ENCODE data around the gene TMEM212. TPM values are rescaled to one million over a fixed set of nuclear protein-coding genes. Genes with fewer than 3 reads are reported as not detected.
"Not testable (repeated sequence)": the region's sequence is repeated elsewhere in the genome, so short reads cannot be mapped to it uniquely, and the experiment has no call there.

TMEM212 gene
- polyA plus RNA-seq, 1 donor (not counting 4 experiments of a cell fraction or from before 2014, with no cell fraction given), result not detected

GRCh38 chr3:171851660-171852058, 8.5 kb downstream of the TMEM212 start:
- H3K4me1 ChIP-seq (ENCODE audit: control insufficient read depth, extremely low read depth, insufficient read depth, low read length), result no peaks in the 10 kb centered on the region
- DNase-seq (ENCODE audit: low read depth, low spot score), result no peak
- no peaks in the 10 kb centered on the region for H3K9me1 ChIP-seq (ENCODE audit: control insufficient read depth, extremely low read depth, insufficient read depth, low read length)
- no peak for TF ChIP-seq EZH2 (IDR thresholded peaks at IDR 0.05; ENCODE audit: low read length)
- no peak for TF ChIP-seq CTCF (optimal IDR thresholded peaks at IDR 0.05 in 1 of 3, IDR thresholded peaks at IDR 0.05 in 1 of 3, conservative IDR thresholded peaks at IDR 0.05 in 1 of 3; ENCODE audit: extremely low read depth in 1 of 3, insufficient read depth in 2 of 3, low read length in 3 of 3)
- no peak overlapping the region for H3K4me2 ChIP-seq (ENCODE audit: control insufficient read depth, extremely low read depth, insufficient read depth, low read depth, low read length)
- H3K9ac ChIP-seq (ENCODE audit: control insufficient read depth, extremely low read depth, insufficient read depth, low read length), result no peak overlapping the region
- dilution Hi-C loops (cut with MboI; ENCODE audit: extremely low pct_ligation_motif_present, low sequenced_read_pairs), result no loop called here
- no peak overlapping the region for H2AFZ ChIP-seq (ENCODE audit: control insufficient read depth, low read length)
- peaks cover 8% of the 10 kb centered on the region for H3K9me3 ChIP-seq (ENCODE audit: control insufficient read depth, low read depth, low read length)
- no peaks in the 10 kb centered on the region for H4K20me1 ChIP-seq (ENCODE audit: control insufficient read depth, extremely low read depth, insufficient read depth, low read length)
- H3K79me2 ChIP-seq (ENCODE audit: control insufficient read depth, insufficient read depth, low read length), result no peaks in the 10 kb centered on the region
- no peaks in the 10 kb centered on the region for H3K27me3 ChIP-seq (ENCODE audit: control insufficient read depth, extremely low read depth, insufficient read depth, low read length)
- FAIRE-seq, result no peak
- no peaks in the 10 kb centered on the region for H3K36me3 ChIP-seq (ENCODE audit: control insufficient read depth in 2 of 2, extremely low read depth in 1 of 2, insufficient read depth in 2 of 2, low read length in 2 of 2)
- no peak overlapping the region for H3K27ac ChIP-seq (ENCODE audit: control insufficient read depth, insufficient read depth, low read length)
- H3K4me3 ChIP-seq (ENCODE audit: control insufficient read depth in 2 of 3, extremely low read depth in 1 of 3, insufficient read depth in 2 of 3, low read depth in 1 of 3, low read length in 3 of 3), result no peak overlapping the region

GRCh38 chr3:171854649-171855305, 11.6 kb downstream of the TMEM212 start:
- FAIRE-seq, result no peak
- no peaks in the 10 kb centered on the region for H4K20me1 ChIP-seq (ENCODE audit: control insufficient read depth, extremely low read depth, insufficient read depth, low read length)
- H3K27ac ChIP-seq (ENCODE audit: control insufficient read depth, insufficient read depth, low read length), result no peak overlapping the region
- H3K79me2 ChIP-seq (ENCODE audit: control insufficient read depth, insufficient read depth, low read length), result no peaks in the 10 kb centered on the region
- dilution Hi-C loops (cut with MboI; ENCODE audit: extremely low pct_ligation_motif_present, low sequenced_read_pairs), result no loop called here
- no peaks in the 10 kb centered on the region for H3K4me1 ChIP-seq (ENCODE audit: control insufficient read depth, extremely low read depth, insufficient read depth, low read length)
- H3K9me3 ChIP-seq (ENCODE audit: control insufficient read depth, low read depth, low read length), result peaks cover 8% of the 10 kb centered on the region
- no peaks in the 10 kb centered on the region for H3K36me3 ChIP-seq (ENCODE audit: control insufficient read depth in 2 of 2, extremely low read depth in 1 of 2, insufficient read depth in 2 of 2, low read length in 2 of 2)
- DNase-seq (ENCODE audit: low read depth, low spot score), result no peak
- no peak overlapping the region for H3K4me2 ChIP-seq (ENCODE audit: control insufficient read depth, extremely low read depth, insufficient read depth, low read depth, low read length)
- H3K9ac ChIP-seq (ENCODE audit: control insufficient read depth, extremely low read depth, insufficient read depth, low read length), result no peak overlapping the region
- H3K27me3 ChIP-seq (ENCODE audit: control insufficient read depth, extremely low read depth, insufficient read depth, low read length), result no peaks in the 10 kb centered on the region
- H3K9me1 ChIP-seq (ENCODE audit: control insufficient read depth, extremely low read depth, insufficient read depth, low read length), result no peaks in the 10 kb centered on the region
- H3K4me3 ChIP-seq (ENCODE audit: control insufficient read depth in 2 of 3, extremely low read depth in 1 of 3, insufficient read depth in 2 of 3, low read depth in 1 of 3, low read length in 3 of 3), result no peak overlapping the region
- TF ChIP-seq CTCF (optimal IDR thresholded peaks at IDR 0.05 in 1 of 3, IDR thresholded peaks at IDR 0.05 in 1 of 3, conservative IDR thresholded peaks at IDR 0.05 in 1 of 3; ENCODE audit: extremely low read depth in 1 of 3, insufficient read depth in 2 of 3, low read length in 3 of 3) (no peak), EZH2 (IDR thresholded peaks at IDR 0.05; ENCODE audit: low read length) (no peak)
- H2AFZ ChIP-seq (ENCODE audit: control insufficient read depth, low read length), result no peak overlapping the region

- H3K27ac ChIP-seq (ENCODE audit: control insufficient read depth, insufficient read depth, low read length); H4K20me1 ChIP-seq (ENCODE audit: control insufficient read depth, extremely low read depth, insufficient read depth, low read length); H3K4me1 ChIP-seq (ENCODE audit: control insufficient read depth, extremely low read depth, insufficient read depth, low read length); dilution Hi-C loops (cut with MboI; ENCODE audit: extremely low pct_ligation_motif_present, low sequenced_read_pairs); H3K9me1 ChIP-seq (ENCODE audit: control insufficient read depth, extremely low read depth, insufficient read depth, low read length); H3K36me3 ChIP-seq (ENCODE audit: control insufficient read depth in 2 of 2, extremely low read depth in 1 of 2, insufficient read depth in 2 of 2, low read length in 2 of 2); H3K9me3 ChIP-seq (ENCODE audit: control insufficient read depth, low read depth, low read length); H3K27me3 ChIP-seq (ENCODE audit: control insufficient read depth, extremely low read depth, insufficient read depth, low read length); FAIRE-seq; H3K79me2 ChIP-seq (ENCODE audit: control insufficient read depth, insufficient read depth, low read length); H2AFZ ChIP-seq (ENCODE audit: control insufficient read depth, low read length); H3K4me3 ChIP-seq (ENCODE audit: control insufficient read depth in 2 of 3, extremely low read depth in 1 of 3, insufficient read depth in 2 of 3, low read depth in 1 of 3, low read length in 3 of 3); DNase-seq (ENCODE audit: low read depth, low spot score); H3K9ac ChIP-seq (ENCODE audit: control insufficient read depth, extremely low read depth, insufficient read depth, low read length); H3K4me2 ChIP-seq (ENCODE audit: control insufficient read depth, extremely low read depth, insufficient read depth, low read depth, low read length): not testable (repeated sequence)
Measured at GRCh38 chr3:171858770-171859169, 15.6 kb downstream of the TMEM212 start.
